Measurements from ENCODE around the gene SPATA24.
"Not testable (repeated sequence)": the region's sequence is repeated elsewhere in the genome, so short reads cannot be mapped to it uniquely, and the experiment has no call there.

Gene SPATA24

DNA sequence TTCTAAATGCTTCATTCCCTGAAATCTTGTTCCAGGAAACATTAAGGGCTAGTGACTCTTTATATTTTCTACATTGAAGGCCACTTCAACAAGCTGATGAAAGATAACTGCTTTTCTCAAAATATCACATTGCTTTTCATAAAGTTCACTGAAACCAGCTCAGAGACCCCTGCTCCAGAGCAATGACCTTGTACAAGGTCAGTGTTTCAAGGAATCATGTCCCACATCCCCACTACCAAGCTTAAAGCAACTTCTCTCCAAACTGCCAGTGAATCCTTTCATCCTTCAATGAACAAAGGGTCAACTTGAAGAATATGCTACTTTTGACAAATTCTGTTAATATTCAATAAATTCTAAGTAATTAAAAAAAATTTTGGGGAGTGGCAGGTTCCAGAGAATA lies 12.0 kb upstream of the SPATA24 start:
- DNase-seq = no peak

GRCh38 chr5:139415221-139415861 lies 11.5 kb upstream of the SPATA24 start:
- no peak for DNase-seq

DNA sequence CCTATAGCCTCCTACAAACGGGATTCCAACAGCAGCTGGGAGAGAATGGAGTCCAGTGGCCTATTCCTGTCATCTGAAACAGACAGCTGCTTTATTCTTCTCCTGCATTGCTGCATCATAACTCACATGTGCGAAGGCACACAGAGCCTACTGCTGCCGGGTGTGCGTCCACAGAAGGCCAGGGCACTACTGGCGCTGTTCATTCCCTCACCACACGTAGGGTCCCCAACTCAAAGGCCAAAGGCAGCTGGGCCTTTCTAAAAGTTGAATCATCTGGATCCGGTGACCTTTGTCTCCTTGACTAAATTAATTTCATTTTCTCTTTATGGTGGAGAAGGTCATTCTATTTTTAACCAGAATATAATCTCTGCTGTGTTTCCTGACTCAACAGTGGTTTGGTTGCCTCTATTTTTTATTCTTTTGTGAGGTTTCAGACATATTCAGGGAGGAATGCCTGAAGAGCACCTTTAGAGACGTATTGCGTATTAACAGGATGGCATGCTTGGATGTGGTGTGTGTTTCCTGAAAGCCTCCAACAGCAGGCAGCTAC lies 10.8 kb upstream of the SPATA24 start:
- DNase-seq = no peak

DNA sequence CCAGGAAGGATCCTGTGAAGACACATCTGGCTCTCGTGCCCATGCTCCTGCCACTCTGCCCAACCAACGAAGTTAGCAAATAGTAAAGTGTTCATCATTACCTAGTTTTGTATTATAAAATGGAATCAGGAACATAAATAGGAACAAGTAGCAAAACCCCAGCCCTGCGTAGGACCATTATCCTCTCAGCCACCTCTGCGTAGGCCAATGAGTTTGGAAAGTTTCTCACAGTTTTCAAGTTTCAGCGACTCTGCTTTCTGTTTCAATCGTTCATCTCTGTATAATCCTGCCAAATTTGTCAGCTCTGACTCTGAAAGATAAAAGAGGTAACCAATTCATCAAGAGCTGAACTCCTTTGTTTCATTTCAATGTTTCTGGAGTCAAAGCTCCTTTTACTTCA lies 10.1 kb upstream of the SPATA24 start:
- DNase-seq = no peak

- DNase-seq = no peak
Measured at GRCh38 chr5:139413153-139413552, 9.3 kb upstream of the SPATA24 start.

GRCh38 chr5:139410993-139411828 lies 7.3 kb upstream of the SPATA24 start:
- DNase-seq = no peak

DNA sequence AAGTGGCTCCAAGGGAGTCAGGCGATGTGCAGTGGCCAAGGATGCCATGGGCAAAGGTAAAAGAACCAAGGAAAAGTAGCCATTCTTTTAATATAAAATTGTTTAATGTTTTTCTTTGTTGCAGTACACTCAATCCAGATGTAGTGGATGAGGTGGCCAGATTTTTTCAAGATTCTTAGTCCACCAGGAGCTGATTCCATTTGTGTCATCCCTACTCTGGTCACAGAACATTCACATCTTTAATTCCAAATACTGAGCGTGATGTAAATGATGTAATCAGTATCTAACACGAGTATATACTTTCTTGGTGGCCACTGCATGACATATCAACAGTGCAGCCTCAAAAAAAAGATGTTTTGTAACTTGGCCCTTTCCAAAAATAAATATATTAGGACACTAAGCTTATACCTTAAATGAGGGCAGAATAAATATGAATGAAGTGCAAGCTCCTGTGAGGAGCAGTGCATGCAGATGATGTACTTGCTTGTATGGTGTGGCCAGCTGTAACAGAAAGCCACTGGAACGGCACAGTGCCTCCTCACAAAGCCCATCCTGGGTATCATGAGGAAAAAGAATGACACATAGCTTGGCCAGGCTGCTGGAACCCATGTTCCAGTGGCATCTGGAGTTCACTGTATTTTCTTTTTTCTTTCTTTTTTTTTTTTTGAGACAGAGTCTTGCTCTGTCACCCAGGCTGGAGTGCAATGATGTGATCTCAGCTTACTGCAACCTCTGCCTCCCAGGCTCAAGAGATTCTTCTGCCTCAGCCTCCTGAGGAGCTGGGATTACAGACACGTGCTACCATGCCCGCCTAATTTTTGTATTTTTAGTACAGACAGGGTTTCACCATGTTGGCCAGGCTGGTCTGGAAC lies 6.5 kb upstream of the SPATA24 start:
- no peak for DNase-seq

DNA sequence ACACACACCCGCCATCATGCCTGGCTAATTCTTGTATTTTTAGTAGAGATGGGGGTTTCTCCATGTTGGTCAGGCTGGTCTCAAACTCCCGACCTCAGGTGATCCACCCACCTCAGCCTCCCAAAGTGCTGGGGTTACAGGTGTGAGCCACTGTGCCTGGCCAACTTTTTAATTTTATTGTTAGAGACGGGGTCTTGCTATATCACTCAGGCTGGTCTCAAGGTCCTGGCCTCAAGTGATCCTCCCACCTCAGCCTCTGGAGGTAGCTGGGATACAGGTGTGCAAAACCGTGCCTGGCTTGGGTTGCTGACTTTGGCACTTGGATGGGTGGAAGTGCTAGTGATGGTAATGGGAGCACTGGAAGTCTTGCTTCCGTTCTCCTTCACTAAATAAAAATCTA lies 5.2 kb upstream of the SPATA24 start:
- not testable (repeated sequence) for DNase-seq

- no peak for DNase-seq
Measured at GRCh38 chr5:139408191-139408590, 4.3 kb upstream of the SPATA24 start.

- no peak for DNase-seq
Measured at GRCh38 chr5:139407517-139407916, 3.6 kb upstream of the SPATA24 start.

- DNase-seq = no peak
Measured at GRCh38 chr5:139406963-139407362, 3.1 kb upstream of the SPATA24 start.

DNA sequence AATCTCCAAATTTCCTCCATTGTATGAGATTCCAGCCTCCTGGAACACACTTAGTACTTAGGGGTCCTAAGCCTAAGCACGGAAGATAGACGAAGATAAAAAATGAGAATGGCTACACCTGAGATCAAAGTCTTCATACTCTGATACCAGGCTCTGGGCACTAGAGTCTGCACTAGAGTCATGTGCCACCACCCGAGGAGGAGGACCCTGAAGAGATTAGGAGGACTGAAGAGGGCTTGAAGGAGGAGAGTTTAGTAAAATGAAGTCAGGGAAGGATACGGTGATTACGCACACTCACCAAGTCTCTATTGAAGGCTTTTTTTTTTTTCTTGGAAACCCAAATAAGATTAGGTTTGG lies 573 bp upstream of the SPATA24 start:
- DNase-seq = no peak

- DNase-seq = no peak
Measured at GRCh38 chr5:139403418-139403786, 487 bp downstream of the SPATA24 start.

GRCh38 chr5:139402561-139403158 lies 1.2 kb downstream of the SPATA24 start:
- no peak for DNase-seq

DNA sequence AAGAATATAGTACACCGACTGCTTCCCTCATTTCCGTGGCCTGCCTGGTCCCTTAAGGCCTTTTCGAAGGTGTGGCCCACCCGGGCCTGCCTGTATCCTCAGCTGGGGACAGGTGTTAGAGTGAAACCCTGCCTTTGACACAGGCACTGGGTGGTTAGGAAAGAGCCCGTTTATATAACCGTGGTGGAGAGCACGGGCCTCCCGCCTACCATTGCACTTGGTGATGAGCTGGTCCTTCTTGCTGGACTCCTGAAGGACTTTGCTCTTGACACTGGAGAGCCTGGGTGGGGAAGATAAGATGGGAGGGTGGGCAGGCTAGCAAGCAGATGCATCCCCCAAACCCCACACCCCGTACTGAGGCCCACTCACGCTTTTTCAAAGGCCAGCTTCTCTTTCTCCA lies 2.3 kb downstream of the SPATA24 start:
- no peak for DNase-seq

GRCh38 chr5:139399501-139400121 lies 4.3 kb downstream of the SPATA24 start:
- DNase-seq = no peak

DNA sequence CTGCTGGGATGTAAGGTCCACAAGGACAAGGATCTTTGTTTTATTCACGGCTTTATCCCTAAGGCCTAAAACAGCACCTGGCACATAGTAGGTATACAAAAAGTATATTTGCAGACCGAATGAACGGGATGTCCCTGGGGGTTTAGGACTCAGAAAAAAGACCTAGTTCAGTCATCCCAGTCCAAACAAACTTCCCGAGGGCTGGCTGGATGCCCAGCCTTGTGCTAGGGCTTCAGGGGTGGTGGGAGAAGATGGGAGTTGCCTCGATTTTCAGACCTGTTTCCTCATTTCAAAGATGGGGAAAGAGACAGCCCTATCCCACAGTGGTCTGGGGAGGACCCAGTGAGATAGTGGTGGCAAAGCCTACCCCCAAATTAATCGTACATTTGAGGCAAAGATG lies 6.0 kb downstream of the SPATA24 start:
- DNase-seq = no peak

DNA sequence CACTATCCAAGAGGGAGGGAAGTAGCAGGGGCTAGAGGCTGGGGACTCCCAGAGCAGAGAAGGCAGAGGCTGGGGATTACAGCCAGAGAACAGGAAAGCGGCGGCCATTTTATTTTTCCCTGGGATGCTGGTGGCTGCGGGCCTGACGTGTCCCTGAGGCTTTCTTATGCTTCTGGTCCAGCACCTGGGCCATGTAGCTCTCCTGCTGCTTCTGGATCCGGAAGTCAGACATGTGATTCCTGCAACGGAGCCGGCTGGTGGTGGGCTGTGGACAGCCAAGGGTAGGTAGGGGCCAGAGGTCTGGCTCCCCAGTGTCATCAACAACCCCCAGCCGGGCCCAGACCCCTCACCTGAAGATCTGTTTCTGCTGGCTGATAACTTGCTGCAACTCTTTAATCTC lies 7.2 kb downstream of the SPATA24 start:
- DNase-seq = no peak

- DNase-seq = no peak
Measured at GRCh38 chr5:139395844-139396640, 7.8 kb downstream of the SPATA24 start.

- DNase-seq = no peak
Measured at GRCh38 chr5:139394654-139395566, 9.0 kb downstream of the SPATA24 start, which contains the start of gene PROB1. Gene PROB1, minus strand, starts transcription at chr5:139395104. Its CDS starts 23 bp downstream, at chr5:139395081.
